Loucy (cell line): ENCODE results near the gene SYT7.

Source experiments
- H2AFZ ChIP-seq: fragments of 200-600 bp; sonication (generic); 2 replicates; pipeline ENCODE4 v1.6.0; 2016; ENCODE audit warnings: antibody characterized with exemption, mild to moderate bottlenecking, low read length, moderate library complexity
- H3F3A ChIP-seq: fragments of 200-600 bp; 2 replicates; pipeline ENCODE4 v1.6.0; 2016; ENCODE audit warnings: antibody characterized with exemption, low read depth, mild to moderate bottlenecking
- H3K27me3 ChIP-seq: fragments of 200-600 bp; sonication (generic); 2 replicates; pipeline ENCODE4 v1.6.1; 2014; ENCODE audit warnings: low read length, mild to moderate bottlenecking; ENCODE audit not compliant: insufficient read depth, poor library complexity, severe bottlenecking
- H3K36me3 ChIP-seq: fragments of 200-600 bp; sonication (generic); 2 replicates; pipeline ENCODE4 v1.6.1; 2016; ENCODE audit warnings: low read length; ENCODE audit not compliant: insufficient read depth
- H3K4me1 ChIP-seq: fragments of 200-600 bp; sonication (generic); 2 replicates; pipeline ENCODE4 v1.5.1; 2014; ENCODE audit warnings: low read length, mild to moderate bottlenecking; ENCODE audit not compliant: insufficient read depth, poor library complexity, severe bottlenecking
- H3K4me2 ChIP-seq: fragments of 200-600 bp; sonication (generic); 2 replicates; pipeline ENCODE4 v1.6.0; 2014; ENCODE audit warnings: antibody characterized with exemption, low read length, low read depth, mild to moderate bottlenecking; ENCODE audit not compliant: poor library complexity, severe bottlenecking
- H3K4me3 ChIP-seq: fragments of 200-600 bp; sonication (generic); 2 replicates; pipeline ENCODE4 v1.5.1; 2014; ENCODE audit warnings: low read length, mild to moderate bottlenecking, mixed read lengths; ENCODE audit not compliant: poor library complexity, severe bottlenecking
- H3K79me2 ChIP-seq: fragments of 200-600 bp; sonication (generic); 2 replicates; pipeline ENCODE4 v1.6.1; 2014; ENCODE audit warnings: low read length; ENCODE audit not compliant: insufficient read depth
- H3K9ac ChIP-seq: fragments of 200-600 bp; sonication (generic); 2 replicates; pipeline ENCODE4 v1.6.0; 2014; ENCODE audit warnings: mild to moderate bottlenecking, low read depth, low read length, moderate library complexity; ENCODE audit not compliant: poor library complexity, severe bottlenecking
- H3K9me2 ChIP-seq: fragments of 200-600 bp; sonication (generic); replicated peaks from 2 replicates; pipeline ENCODE4 v1.6.1; 2016; ENCODE audit warnings: low read depth, low read length, mixed read lengths
- H3K9me3 ChIP-seq: fragments of 200-600 bp; sonication (generic); 2 replicates; pipeline ENCODE4 v1.6.1; 2014; ENCODE audit warnings: mild to moderate bottlenecking, antibody characterized with exemption, low read length, low read depth; ENCODE audit not compliant: insufficient read depth
- H4K20me1 ChIP-seq: fragments of 200-600 bp; sonication (generic); 2 replicates; pipeline ENCODE4 v1.6.0; 2014; ENCODE audit warnings: antibody characterized with exemption, low read length, mild to moderate bottlenecking; ENCODE audit not compliant: insufficient read depth, poor library complexity, severe bottlenecking
- CTCF ChIP-seq: fragments of 200-600 bp; sonication (generic); conservative IDR thresholded peaks from 2 replicates; pipeline ENCODE4 v1.5.1; 2014; ENCODE audit warnings: mild to moderate bottlenecking, antibody characterized with exemption, low read length
- EZH2phosphoT487 ChIP-seq: fragments of 200-600 bp; IDR thresholded peaks from 2 replicates; pipeline ENCODE4 v1.6.1; 2018; ENCODE audit warnings: antibody characterized with exemption, mild to moderate bottlenecking, moderate library complexity, borderline replicate concordance

SYT7 gene

GRCh38 chr11:61507012-61507768 lies 73.7 kb downstream of the SYT7 start:
- Histone ChIP-seq H4K20me1 (no peaks in the 10 kb centered on the region), H3K9me2 (no peaks in the 10 kb centered on the region), H3K9ac (no peak overlapping the region), H3K4me1 (no peaks in the 10 kb centered on the region), H2AFZ (no peak overlapping the region), H3K9me3 (no peaks in the 10 kb centered on the region), H3K36me3 (no peaks in the 10 kb centered on the region), H3K4me2 (no peak overlapping the region), H3K27me3 (no peaks in the 10 kb centered on the region), H3K4me3 (no peak overlapping the region), H3F3A (no peaks in the 10 kb centered on the region), H3K79me2 (no peaks in the 10 kb centered on the region)
- TF ChIP-seq EZH2phosphoT487, result no peak
- no peak for TF ChIP-seq CTCF

GRCh38 chr11:61505640-61506155 lies 75.2 kb downstream of the SYT7 start:
- Histone ChIP-seq H3K4me3 (no peak overlapping the region), H3K9me3 (no peaks in the 10 kb centered on the region), H3K36me3 (no peaks in the 10 kb centered on the region), H3K79me2 (no peaks in the 10 kb centered on the region), H4K20me1 (no peaks in the 10 kb centered on the region), H3K9me2 (no peaks in the 10 kb centered on the region), H2AFZ (no peak overlapping the region), H3F3A (no peaks in the 10 kb centered on the region), H3K4me2 (no peak overlapping the region), H3K9ac (no peak overlapping the region), H3K4me1 (no peaks in the 10 kb centered on the region), H3K27me3 (no peaks in the 10 kb centered on the region)
- TF ChIP-seq CTCF (no peak), EZH2phosphoT487 (no peak)

GRCh38 chr11:61505106-61505505 lies 75.8 kb downstream of the SYT7 start:
- Histone ChIP-seq H3K9me2 (no peaks in the 10 kb centered on the region), H3K4me2 (no peak overlapping the region), H4K20me1 (no peaks in the 10 kb centered on the region), H3K4me1 (no peaks in the 10 kb centered on the region), H3K36me3 (no peaks in the 10 kb centered on the region), H3K79me2 (no peaks in the 10 kb centered on the region), H3K4me3 (no peak overlapping the region), H3K27me3 (no peaks in the 10 kb centered on the region), H3F3A (no peaks in the 10 kb centered on the region), H3K9me3 (no peaks in the 10 kb centered on the region), H2AFZ (no peak overlapping the region), H3K9ac (no peak overlapping the region)
- TF ChIP-seq CTCF (no peak), EZH2phosphoT487 (no peak)
